Heart right ventricle (tissue), 16 donors: ENCODE results near the gene ARL6IP4. TPM values are rescaled to one million over a fixed set of nuclear protein-coding genes. Genes with fewer than 3 reads are reported as not detected.
A peak's percentile ranks its signal among the peaks of the same experiment; 100 is the strongest.

Source experiments
- ATAC-seq, 8 donors: fragments of 200-7000 bp; cut with Tn5 transposase; one replicate each; pipeline ENCODE4 v1.9.1; 2020; ENCODE audit warnings: mild to moderate bottlenecking in 8 of 8, moderate library complexity in 8 of 8, moderate number of reproducible peaks in 1 of 8
- DNase-seq, 2 donors: peaks; one replicate each; pipeline ENCODE4 v3.0.0-alpha.2; 2020
- H3K27ac ChIP-seq, 10 donors: fragments of 200-600 bp; sonication (generic) in 2 of 10; one replicate each; pipeline versions ENCODE4 v1.5.0 to v1.8.0; 2020 to 2022; ENCODE audit warnings: mild to moderate bottlenecking in 3 of 10
- H3K27me3 ChIP-seq, 7 donors: fragments of 200-600 bp; one replicate each; pipeline ENCODE4 v1.8.0; 2021 to 2022; ENCODE audit warnings: mild to moderate bottlenecking in 2 of 7
- H3K36me3 ChIP-seq, 9 donors: fragments of 200-600 bp; sonication (generic) in 1 of 9; one replicate each; pipeline versions ENCODE4 v1.5.0 to v1.8.0; 2020 to 2022; ENCODE audit warnings: mild to moderate bottlenecking in 2 of 9
- H3K4me1 ChIP-seq, 9 donors: fragments of 200-600 bp; sonication (generic) in 1 of 9; one replicate each; pipeline versions ENCODE4 v1.5.0 to v1.8.0; 2020 to 2022; ENCODE audit warnings: mild to moderate bottlenecking in 4 of 9
- H3K4me3 ChIP-seq, 10 donors: fragments of 200-600 bp; sonication (generic) in 2 of 10; one replicate each; pipeline versions ENCODE4 v1.5.0 to v1.8.0; 2020 to 2022; ENCODE audit warnings: mild to moderate bottlenecking in 7 of 10, moderate library complexity in 2 of 10
- H3K9me3 ChIP-seq, 11 donors: fragments of 200-600 bp in 10 of 11; sonication (generic) in 2 of 11; one replicate each; pipeline versions ENCODE4 v1.5.0 to v1.8.0; 2013 to 2022; ENCODE audit warnings: mild to moderate bottlenecking in 2 of 11, control low read depth in 1 of 11, moderate library complexity in 1 of 11
- CTCF ChIP-seq, 9 donors: fragments of 200-600 bp; sonication (generic) in 2 of 9; IDR thresholded peaks; one replicate each; pipeline versions ENCODE4 v1.5.0 to v1.8.0; 2021 to 2022; ENCODE audit warnings: antibody characterized with exemption in 9 of 9, mild to moderate bottlenecking in 5 of 9, moderate library complexity in 1 of 9
- WGBS, 2 donors: extraction: QIAGEN DNeasy Blood & Tissue Kit; methylation state at CpG; one replicate each; pipeline ENCODE4 v1.1.7; 2013; ENCODE audit warnings: inconsistent platforms in 1 of 2; 5-methylcytosine and 5-hydroxymethylcytosine counted together
- intact Hi-C, 10 donors: fragments of 100-400 bp; cut with DNase I; formaldehyde crosslinking; loops; one replicate each; pipeline versions ENCODE4 v1.11.1 to v1.14.2; 2022
- long read RNA-seq, 3 donors: library from polyadenylated mRNA; unstranded; transcript quantifications; one replicate each; pipeline ENCODE4 v2.0.0, GENCODE V29; 2020 to 2021
- polyA plus RNA-seq, 2 donors: library from polyadenylated mRNA; stranded (reverse); fragments of 200-250 nt; gene quantifications; one replicate each; pipeline ENCODE4 v1.2.3, GENCODE V29; 2013
- total RNA-seq, 10 donors: library from RNA; stranded (reverse); fragmentation: NEBNext Ultra II Directional in 3 of 10; extraction: Animal tissue kit (Norgen Biotek cat#: 25700) in 3 of 10; gene quantifications; one replicate each; pipeline versions ENCODE4 v1.2.1 to v1.2.4, GENCODE V29; 2021 to 2023
- donor health status: Arrhythmogenic right ventricular cardiomyopathy.
- donor health status: ischemic (EF 13 %, LVEDD 7.1; RV severe dilation, severe dysfunction).
- donor health status: healthy with polysubstance abuse.
- donor health status: DM: no; HTN: yes; CAD: no.
- donor health status: DM: no; HTN: no; CAD: no.
- donor health status: ischemic (EF 25% LVEDD 6.9; RV normal size, moderate dysfunction).
- donor health status: ischemic (EF 25% LVEDD 5.7; RV mildly dilated, moderate dysfunction).
- donor health status: healthy.
- donor health status: DM: yes; HTN: yes; CAD: no.
- donor health status: Ischemic cardiomyopathy.
- donor health status: ischemic (EF 35%, LVEDD 5.7; RV mildly dilated, moderate dysfunction).
- donor health status: nonischemic (EF 11% LVEDD 7.7; RV severe dilation, severe dysfunction).
- donor health status: DM: yes; HTN: yes; CAD: no.
- donor health status: PGD.
- donor health status: ischemic (EF 29% LVEDD 5.4; RV normal size, mild dysfunction).
- donor health status: nonischemic (EF 23%, LVEDD 6.1; RV moderate dilation, normal function).

ARL6IP4 gene
- total RNA-seq = 100 to 1,000 TPM; 125 to 161 (median 137) TPM
- polyA plus RNA-seq = 100 to 1,000 TPM; 226 to 319 TPM
- long read RNA-seq, donor 1, transcript ARL6IP4-201 (6 exons, 1,644 nt) = minor isoform, 5 of 170 reads
- long read RNA-seq, donor 1, transcript ARL6IP4-208 (6 exons, 796 nt) = major isoform, 18 of 170 reads
- long read RNA-seq, donor 1, transcript ARL6IP4-210 (6 exons, 1,491 nt) = minor isoform, 11 of 170 reads
- long read RNA-seq, donor 1, transcript ARL6IP4-220 (6 exons, 1,591 nt) = minor isoform, 17 of 170 reads
- long read RNA-seq, donor 1, partial matches to known transcripts = 33 of 170 reads
- long read RNA-seq, donor 1, other reads (novel, unspliced or antisense) = 77 of 170 reads
- long read RNA-seq, donor 2, transcript ARL6IP4-210 (6 exons, 1,491 nt) = minor isoform, 14 of 158 reads
- long read RNA-seq, donor 2, transcript ARL6IP4-201 (6 exons, 1,644 nt) = minor isoform, 8 of 158 reads
- long read RNA-seq, donor 2, transcript ARL6IP4-208 (6 exons, 796 nt) = minor isoform, 9 of 158 reads
- long read RNA-seq, donor 2, transcript ARL6IP4-220 (6 exons, 1,591 nt) = major isoform, 18 of 158 reads
- long read RNA-seq, donor 2, partial matches to known transcripts = 43 of 158 reads
- long read RNA-seq, donor 2, other reads (novel, unspliced or antisense) = 59 of 158 reads
- long read RNA-seq, donor 3, transcript ARL6IP4-214 (5 exons, 1,273 nt) = minor isoform, 5 of 48 reads
- long read RNA-seq, donor 3, transcript ARL6IP4-220 (6 exons, 1,591 nt) = major isoform, 11 of 48 reads
- long read RNA-seq, donor 3, transcript ARL6IP4-210 (6 exons, 1,491 nt) = minor isoform, 5 of 48 reads
- long read RNA-seq, donor 3, partial matches to known transcripts = 10 of 48 reads
- long read RNA-seq, donor 3, other reads (novel, unspliced or antisense) = 17 of 48 reads

DNA sequence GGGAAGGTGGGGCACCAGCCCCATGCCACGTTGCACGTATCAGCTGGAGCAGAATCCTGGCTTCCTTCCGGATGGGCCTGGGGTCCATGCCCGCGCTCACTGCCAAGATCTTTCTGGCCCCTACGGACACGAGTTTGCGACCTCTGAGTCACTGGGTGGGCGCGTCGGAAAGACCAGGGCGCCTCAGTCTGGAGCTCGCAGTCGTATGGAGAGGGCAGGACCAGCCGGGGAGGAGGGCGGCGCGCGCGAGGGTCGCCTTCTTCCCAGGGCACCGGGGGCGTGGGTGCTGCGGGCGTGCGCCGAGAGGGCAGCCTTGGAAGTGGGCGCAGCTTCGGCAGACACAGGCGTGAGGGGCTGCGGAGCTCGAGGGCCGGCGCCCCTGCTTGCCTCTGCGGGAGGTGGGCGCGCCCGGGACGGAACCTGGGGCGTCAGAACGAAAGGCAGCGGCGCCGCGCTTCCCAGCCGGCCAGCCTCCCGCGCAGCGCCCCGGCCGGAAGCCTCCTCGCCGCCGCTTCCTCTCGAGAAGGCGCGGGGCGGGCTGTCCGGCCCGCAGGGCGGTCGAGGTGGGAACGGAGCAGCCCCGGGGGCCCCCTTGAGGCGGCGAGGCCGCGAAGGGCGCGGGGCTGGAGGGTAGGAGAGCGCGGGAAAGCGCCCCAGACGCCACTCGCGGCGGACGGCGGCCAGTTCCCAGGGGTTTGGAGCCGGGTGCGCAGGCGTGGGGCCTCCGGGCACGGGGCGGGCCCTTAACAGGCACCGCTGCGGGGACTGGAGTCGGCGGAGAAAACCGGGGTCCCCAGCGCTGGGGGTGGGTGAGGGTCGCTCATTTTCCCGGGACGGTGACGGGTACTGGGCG lies at the start of gene ARL6IP4:
Gene ARL6IP4 (plus strand): TSS at position 499 of the 853 bp plus-strand sequence. CDS start 459 bp downstream, outside the sequence.
- Histone ChIP-seq H3K4me1 (peaks cover 36 to 87% (median 71%) of the 10 kb centered on the region in 9 donors), H3K9me3 (no peaks in the 10 kb centered on the region), H3K27me3 (no peaks in the 10 kb centered on the region), H3K4me3 (peak within 1 kb of the TSS; percentile 76 to 100 (median 92)), H3K36me3 (peaks cover 0 to 47% (median 0%) of the 10 kb centered on the region in 9 donors), H3K27ac (peak within 1 kb of the TSS; percentile 82 to 98 (median 92))
- ATAC-seq = peak; percentile 64 to 86 (median 74)
- DNase-seq = peak; percentile 53 to 72
- TF ChIP-seq CTCF (IDR thresholded peaks at IDR 0.05) = peak in 1 of 9 donors; percentile 26
- intact Hi-C loops = loop anchor here (2.0 to 10.0 kb wide), 7 partner anchors 164 to 257 kb away; partner anchors contain the start of genes PITPNM2 (in 5 of the 10), MPHOSPH9 (in 4 of the 10) and MTRFR (in 4 of the 10)
- 0 to 1% methylated on average over 73 to 96 of the region's 96 CpGs for WGBS, 2 donors

- H3K4me3 ChIP-seq = no peak overlapping the region
- no peak for ATAC-seq
- no peak for TF ChIP-seq CTCF (IDR thresholded peaks at IDR 0.05)
- H3K27ac ChIP-seq = no peak overlapping the region
- WGBS, 2 donors = 96% methylated on average over 8 of the region's 8 CpGs
- DNase-seq = no peak
- no peaks in the 10 kb centered on the region for H3K4me1 ChIP-seq
- peaks cover 0 to 59% (median 4%) of the 10 kb centered on the region in 9 donors for H3K36me3 ChIP-seq
- no peaks in the 10 kb centered on the region for H3K27me3 ChIP-seq
- H3K9me3 ChIP-seq = no peaks in the 10 kb centered on the region
- intact Hi-C loops = no loop called here
Observed at GRCh38 chr12:122932207-122932606, 48.3 kb upstream of the ARL6IP4 start.

GRCh38 chr12:122934722-122935121 lies 45.8 kb upstream of the ARL6IP4 start:
- ATAC-seq (no peak), DNase-seq (no peak)
- Histone ChIP-seq H3K27ac (no peak overlapping the region), H3K36me3 (peaks cover 0 to 80% (median 4%) of the 10 kb centered on the region in 9 donors), H3K4me1 (no peaks in the 10 kb centered on the region), H3K4me3 (no peak overlapping the region), H3K9me3 (no peaks in the 10 kb centered on the region), H3K27me3 (no peaks in the 10 kb centered on the region)
- intact Hi-C loops = no loop called here
- no peak for TF ChIP-seq CTCF (IDR thresholded peaks at IDR 0.05)
- 74 to 76% methylated on average over 3 of the region's 3 CpGs for WGBS, 2 donors
